Measurements from ENCODE around the gene CNGB1.

GRCh38 chr16:57901480-57902069, 69.4 kb downstream of the CNGB1 start:
- TF ChIP-seq CTCF (IDR thresholded peaks at IDR 0.05; ENCODE audit: borderline replicate concordance, extremely low read depth, low read length, poor library complexity, severe bottlenecking), result no peak
- no peak for TF ChIP-seq EZH2 (IDR thresholded peaks at IDR 0.05; ENCODE audit: borderline replicate concordance, low read depth, low read length, severe bottlenecking)

Measured in DND-41 (cell line).